Activated T-cell treated with anti-CD3 and anti-CD28 coated beads for 4 hours (primary cell): ENCODE data around the gene CREBBP.

Source experiments
- DNase-seq: peaks from one replicate; pipeline ENCODE4 v3.0.0-alpha.2; 2020

The CREBBP gene

GRCh38 chr16:3791701-3792100, 88.8 kb downstream of the CREBBP start:
- no peak for DNase-seq

GRCh38 chr16:3789375-3790099, 91.0 kb downstream of the CREBBP start:
- DNase-seq, result no peak

- no peak for DNase-seq
Observed at GRCh38 chr16:3788711-3789374, 91.7 kb downstream of the CREBBP start.

- DNase-seq, result no peak
Observed at GRCh38 chr16:3787924-3788661, 92.4 kb downstream of the CREBBP start.

GRCh38 chr16:3785413-3785812, 95.1 kb downstream of the CREBBP start:
- DNase-seq, result no peak

- no peak for DNase-seq
Observed at GRCh38 chr16:3783516-3783915, 97.0 kb downstream of the CREBBP start.

- no peak for DNase-seq
Observed at GRCh38 chr16:3782566-3782965, 97.9 kb downstream of the CREBBP start.

- DNase-seq, result no peak
Observed at GRCh38 chr16:3781421-3781820, 99.1 kb downstream of the CREBBP start.

- DNase-seq, result no peak
Observed at GRCh38 chr16:3780570-3780969, 99.9 kb downstream of the CREBBP start.

- no peak for DNase-seq
Observed at GRCh38 chr16:3776316-3776715, 104.2 kb downstream of the CREBBP start.

- no peak for DNase-seq
Observed at GRCh38 chr16:3774819-3775218, 105.7 kb downstream of the CREBBP start.

GRCh38 chr16:3774156-3774767, 106.3 kb downstream of the CREBBP start:
- no peak for DNase-seq

GRCh38 chr16:3773663-3774062, 106.8 kb downstream of the CREBBP start:
- DNase-seq, result no peak

GRCh38 chr16:3771513-3771912, 109.0 kb downstream of the CREBBP start:
- DNase-seq, result no peak

- DNase-seq, result no peak
Observed at GRCh38 chr16:3770530-3770929, 110.0 kb downstream of the CREBBP start.

GRCh38 chr16:3769942-3770341, 110.6 kb downstream of the CREBBP start:
- DNase-seq, result no peak

GRCh38 chr16:3769013-3769412, 111.5 kb downstream of the CREBBP start:
- DNase-seq, result no peak

- DNase-seq, result no peak
Observed at GRCh38 chr16:3767333-3767986, 113.1 kb downstream of the CREBBP start.

- DNase-seq, result no peak
Observed at GRCh38 chr16:3766177-3766576, 114.3 kb downstream of the CREBBP start.

GRCh38 chr16:3764409-3764808, 116.1 kb downstream of the CREBBP start:
- DNase-seq, result no peak

GRCh38 chr16:3762107-3762750, 118.3 kb downstream of the CREBBP start:
- DNase-seq, result no peak

GRCh38 chr16:3761375-3762106, 119.0 kb downstream of the CREBBP start:
- no peak for DNase-seq
